GM18511 (cell line): ENCODE data around the gene CAMSAP2.
A peak's percentile ranks its signal among the peaks of the same experiment; 100 is the strongest.
"Not testable (repeated sequence)": the region's sequence is repeated elsewhere in the genome, so short reads cannot be mapped to it uniquely, and the experiment has no call there.

Source experiments
- ATAC-seq: cut with Tn5 transposase; IDR thresholded peaks from one replicate; pipeline ENCODE4 v1.9.1; 2021; ENCODE audit warnings: mild to moderate bottlenecking, moderate library complexity; ENCODE audit not compliant: unreplicated experiment

CAMSAP2 gene

GRCh38 chr1:200780545-200781369, 42.1 kb downstream of the CAMSAP2 start:
- ATAC-seq, result peak; percentile 77

- ATAC-seq, result no peak
Observed at GRCh38 chr1:200783926-200784325, 45.2 kb downstream of the CAMSAP2 start.

- no peak for ATAC-seq
Observed at GRCh38 chr1:200784576-200784975, 45.9 kb downstream of the CAMSAP2 start.

GRCh38 chr1:200786788-200787187, 48.1 kb downstream of the CAMSAP2 start:
- ATAC-seq, result no peak

- no peak for ATAC-seq
Observed at GRCh38 chr1:200787896-200788387, 49.2 kb downstream of the CAMSAP2 start.

GRCh38 chr1:200791012-200791411, 52.3 kb downstream of the CAMSAP2 start:
- not testable (repeated sequence) for ATAC-seq

- ATAC-seq, result no peak
Observed at GRCh38 chr1:200793677-200794076, 55.0 kb downstream of the CAMSAP2 start.

GRCh38 chr1:200794506-200795065, 55.9 kb downstream of the CAMSAP2 start:
- no peak for ATAC-seq

- no peak for ATAC-seq
Observed at GRCh38 chr1:200795156-200795555, 56.5 kb downstream of the CAMSAP2 start.

GRCh38 chr1:200802042-200802441, 63.3 kb downstream of the CAMSAP2 start:
- ATAC-seq, result no peak

GRCh38 chr1:200802865-200803512, 64.3 kb downstream of the CAMSAP2 start:
- no peak for ATAC-seq

- ATAC-seq, result no peak
Observed at GRCh38 chr1:200805719-200806118, 67.0 kb downstream of the CAMSAP2 start.

GRCh38 chr1:200808846-200809245, 70.2 kb downstream of the CAMSAP2 start:
- no peak for ATAC-seq

- ATAC-seq, result no peak
Observed at GRCh38 chr1:200811704-200812103, 73.0 kb downstream of the CAMSAP2 start.

GRCh38 chr1:200816624-200817224, 78.0 kb downstream of the CAMSAP2 start:
- ATAC-seq, result not testable (repeated sequence)

- no peak for ATAC-seq
Observed at GRCh38 chr1:200818248-200818647, 79.6 kb downstream of the CAMSAP2 start.

- no peak for ATAC-seq
Observed at GRCh38 chr1:200819726-200820125, 81.0 kb downstream of the CAMSAP2 start.

- no peak for ATAC-seq
Observed at GRCh38 chr1:200831091-200831490, 92.4 kb downstream of the CAMSAP2 start.

GRCh38 chr1:200834383-200834782, 95.7 kb downstream of the CAMSAP2 start:
- ATAC-seq, result no peak

- no peak for ATAC-seq
Observed at GRCh38 chr1:200836213-200836612, 97.5 kb downstream of the CAMSAP2 start.

GRCh38 chr1:200837931-200838571, 99.4 kb downstream of the CAMSAP2 start:
- ATAC-seq, result no peak
